H1 (cell line): ENCODE measurements around the gene NDST3. TPM values are rescaled to one million over a fixed set of nuclear protein-coding genes. Genes with fewer than 3 reads are reported as not detected.

Experiments
- CTCF ChIA-PET: fragments of 300-600 bp; sonication (Branson Sonifier 250); formaldehyde crosslinking; loops from one replicate; lab custom pipeline; 2021; ENCODE audit not compliant: partially characterized antibody; lab: Charles Lee
- POLR2A ChIA-PET: fragments of 300-600 bp; sonication (Branson Sonifier 250); formaldehyde crosslinking; loops from one replicate; lab custom pipeline; 2021; ENCODE audit warnings: inconsistent platforms; ENCODE audit not compliant: partially characterized antibody; lab: Charles Lee
- DNase-seq, 2 experiments: peaks; one replicate each; pipeline versions ENCODE4 v3.0.0 to v3.0.0-alpha.2; 2010 to 2022; ENCODE audit warnings: low spot score in 2 of 2, low read depth in 1 of 2, mixed read lengths in 1 of 2
- FAIRE-seq: peaks from 2 replicates; lab custom pipeline; 2011; peaks lifted over from hg19 to GRCh38; lab: Jason Lieb, UNC
- H2AFZ ChIP-seq: 2 replicates; pipeline ENCODE4 v1.8.1; 2012; ENCODE audit warnings: low read length, inconsistent platforms
- H2AK5ac ChIP-seq: 2 replicates; pipeline ENCODE4 v1.6.1; 2013; ENCODE audit warnings: low read depth, low read length
- H2BK120ac ChIP-seq: replicated peaks from 2 replicates; pipeline ENCODE3; 2013; ENCODE audit warnings: low read depth, low read length, inconsistent platforms
- H2BK12ac ChIP-seq: 2 replicates; pipeline ENCODE4 v1.6.1; 2013; ENCODE audit warnings: low read depth, low read length
- H2BK15ac ChIP-seq: 2 replicates; pipeline ENCODE4 v1.6.1; 2013; ENCODE audit warnings: low read length
- H2BK20ac ChIP-seq: 2 replicates; pipeline ENCODE4 v1.6.1; 2013; ENCODE audit warnings: low read length
- H2BK5ac ChIP-seq: 2 replicates; pipeline ENCODE4 v1.6.1; 2013; ENCODE audit warnings: low read depth, low read length
- H3K14ac ChIP-seq: 2 replicates; pipeline ENCODE4 v1.6.1; 2013; ENCODE audit warnings: inconsistent platforms; ENCODE audit not compliant: insufficient read length
- H3K18ac ChIP-seq: 2 replicates; pipeline ENCODE4 v1.6.1; 2013; ENCODE audit warnings: low read length; ENCODE audit errors: extremely low read depth
- H3K23ac ChIP-seq: 2 replicates; pipeline ENCODE4 v1.6.1; 2013; ENCODE audit warnings: inconsistent platforms; ENCODE audit not compliant: insufficient read length
- H3K23me2 ChIP-seq: 2 replicates; pipeline ENCODE4 v1.6.1; 2013; ENCODE audit warnings: low read depth, low read length
- H3K27ac ChIP-seq: 2 replicates; pipeline ENCODE4 v1.6.1; 2011; ENCODE audit warnings: low read depth, low read length, inconsistent platforms
- H3K27me3 ChIP-seq, 4 experiments: replicated peaks in 1 of 4; 1 replicate in 1 of 4; 2 replicates in 3 of 4; pipeline versions ENCODE4 v1.6.1 to v1.8.1; 2011 to 2013; ENCODE audit warnings: low read length in 3 of 4, mild to moderate bottlenecking in 3 of 4, inconsistent platforms in 2 of 4, mixed read lengths in 2 of 4, moderate library complexity in 1 of 4; ENCODE audit not compliant: control insufficient read depth in 3 of 4, insufficient read depth in 3 of 4; ENCODE audit errors: extremely low read depth in 1 of 4
- H3K36me3 ChIP-seq, 4 experiments: 2 replicates each; pipeline versions ENCODE4 v1.6.1 to v1.8.1; 2011 to 2013; ENCODE audit warnings: mild to moderate bottlenecking in 4 of 4, low read length in 3 of 4, moderate library complexity in 2 of 4, control low read depth in 1 of 4, inconsistent platforms in 1 of 4; ENCODE audit not compliant: insufficient read depth in 4 of 4, control insufficient read depth in 2 of 4
- H3K4ac ChIP-seq: replicated peaks from 2 replicates; pipeline ENCODE3; 2013; ENCODE audit warnings: low read length, low read depth, mixed read lengths, inconsistent platforms; ENCODE audit not compliant: insufficient read length
- H3K4me1 ChIP-seq, 4 experiments: replicated peaks in 1 of 4; 1 replicate in 1 of 4; 2 replicates in 3 of 4; pipeline versions ENCODE4 v1.6.1 to v1.8.1; 2011 to 2013; ENCODE audit warnings: low read length in 3 of 4, inconsistent platforms in 2 of 4, mixed read lengths in 1 of 4; ENCODE audit not compliant: insufficient read depth in 4 of 4, control insufficient read depth in 3 of 4
- H3K4me2 ChIP-seq, 2 experiments: 2 replicates each; pipeline versions ENCODE4 v1.6.1 to v1.8.1; 2011 to 2013; ENCODE audit warnings: low read depth in 2 of 2, low read length in 2 of 2, control low read depth in 1 of 2, inconsistent platforms in 1 of 2, mild to moderate bottlenecking in 1 of 2; ENCODE audit not compliant: insufficient read depth in 1 of 2
- H3K4me3 ChIP-seq, 4 experiments: fragments of 200-600, 300-600 bp in 1 of 4; sonication (generic), shearing (Covaris generic), sonication (Bioruptor Twin) in 1 of 4; 2 replicates each; pipeline versions ENCODE4 v1.5.1 to v1.8.1; 2011 to 2016; ENCODE audit warnings: low read length in 4 of 4, low read depth in 3 of 4, control low read depth in 2 of 4, inconsistent platforms in 2 of 4, mild to moderate bottlenecking in 2 of 4, mixed read lengths in 1 of 4, moderate library complexity in 1 of 4; ENCODE audit not compliant: insufficient read depth in 2 of 4; ENCODE audit errors: extremely low read depth in 1 of 4
- H3K56ac ChIP-seq: replicated peaks from 2 replicates; pipeline ENCODE3; 2013; ENCODE audit warnings: low read depth, mild to moderate bottlenecking, mixed read lengths, low read length, inconsistent platforms; ENCODE audit not compliant: insufficient read length
- H3K79me1 ChIP-seq: 2 replicates; pipeline ENCODE4 v1.6.1; 2013; ENCODE audit warnings: low read depth, low read length, control low read depth
- H3K79me2 ChIP-seq, 2 experiments: 2 replicates each; pipeline versions ENCODE4 v1.6.1 to v1.8.1; 2012 to 2013; ENCODE audit warnings: low read length in 2 of 2, mild to moderate bottlenecking in 2 of 2, inconsistent platforms in 1 of 2; ENCODE audit not compliant: insufficient read depth in 2 of 2, control insufficient read depth in 1 of 2
- H3K9ac ChIP-seq, 4 experiments: replicated peaks in 1 of 4; 1 replicate in 1 of 4; 2 replicates in 3 of 4; pipeline versions ENCODE4 v1.6.1 to v1.8.1; 2011 to 2013; ENCODE audit warnings: low read depth in 3 of 4, low read length in 3 of 4, control low read depth in 2 of 4, mild to moderate bottlenecking in 2 of 4, moderate library complexity in 2 of 4, inconsistent platforms in 1 of 4; ENCODE audit errors: extremely low read depth in 1 of 4
- H3K9me3 ChIP-seq, 2 experiments: 2 replicates each; pipeline versions ENCODE4 v1.6.1 to v1.8.1; 2012 to 2013; ENCODE audit warnings: mild to moderate bottlenecking in 2 of 2, moderate library complexity in 2 of 2, control low read depth in 1 of 2, inconsistent platforms in 1 of 2, low read depth in 1 of 2, low read length in 1 of 2, mixed read lengths in 1 of 2; ENCODE audit not compliant: insufficient read depth in 2 of 2
- H4K20me1 ChIP-seq, 2 experiments: replicated peaks in 1 of 2; 2 replicates each; pipeline versions ENCODE3 to v1.8.1; 2011 to 2013; ENCODE audit warnings: inconsistent platforms in 2 of 2, low read length in 2 of 2, mild to moderate bottlenecking in 1 of 2; ENCODE audit not compliant: insufficient read depth in 2 of 2, control insufficient read depth in 1 of 2
- H4K5ac ChIP-seq: 2 replicates; pipeline ENCODE4 v1.6.1; 2013; ENCODE audit warnings: low read length, low read depth, mixed read lengths, inconsistent platforms; ENCODE audit not compliant: insufficient read length
- H4K8ac ChIP-seq: 2 replicates; pipeline ENCODE4 v1.8.0; 2013; ENCODE audit warnings: mild to moderate bottlenecking, moderate library complexity, low read length, inconsistent platforms; ENCODE audit not compliant: insufficient read depth; ENCODE audit errors: extremely low read depth
- H4K91ac ChIP-seq: replicated peaks from 2 replicates; pipeline ENCODE3; 2013; ENCODE audit warnings: low read length, mixed read lengths, inconsistent platforms; ENCODE audit not compliant: insufficient read length
- FOSL1 ChIP-seq: IDR thresholded peaks from 2 replicates; pipeline ENCODE4 v1.6.1; 2011; ENCODE audit warnings: mild to moderate bottlenecking, low read depth, low read length, moderate library complexity; ENCODE audit not compliant: insufficient read depth
- POU5F1 ChIP-seq: IDR thresholded peaks from 2 replicates; pipeline ENCODE4 v1.6.1; 2011; ENCODE audit warnings: low read depth, mild to moderate bottlenecking, low read length, moderate library complexity
- WGBS, 2 experiments: shearing (Covaris generic) in 1 of 2; methylation state at CpG; one replicate each; pipeline versions ENCODE4 v1.1.6 to v1.1.7; 2013 to 2015; ENCODE audit warnings: low lambda C conversion rate in 2 of 2, mixed read lengths in 2 of 2, inconsistent platforms in 1 of 2, low coverage in 1 of 2, missing lambda C conversion rate in 1 of 2; ENCODE audit not compliant: insufficient replicate concordance in 2 of 2, insufficient coverage in 1 of 2, insufficient read length in 1 of 2; ENCODE audit errors: extremely low coverage in 1 of 2, missing lambda C conversion rate in 1 of 2; 5-methylcytosine and 5-hydroxymethylcytosine counted together
- polyA plus RNA-seq, 7 experiments: library from polyadenylated mRNA; depleted of rRNA in 3 of 7; stranded (reverse) in 5 of 7; unstranded in 2 of 7; fragments of >200 nt in 5 of 7; fragments of 200-250 nt in 2 of 7; gene quantifications; 1 replicate in 5 of 7; 2 replicates in 1 of 7; 4 replicates in 1 of 7; pipeline versions ENCODE4 v1.2.1 to v1.2.3, GENCODE V29; 2011 to 2013; ENCODE audit warnings: missing spikeins in 2 of 7, mixed read lengths in 2 of 7
- total RNA-seq: library from RNA; stranded (reverse); fragmentation: NEBNext Ultra II Directional; extraction: Animal tissue kit (Norgen Biotek cat#: 25700); gene quantifications from 2 replicates; pipeline ENCODE4 v1.2.1, GENCODE V29; 2021
- TF ChIP-seq, protein P1 (sequence below): IDR thresholded peaks from 2 replicates; pipeline ENCODE4 v1.6.1; 2012; ENCODE audit warnings: inconsistent platforms
- TF ChIP-seq, protein P2 (sequence below), 3 experiments: IDR thresholded peaks; 1 replicate in 2 of 3; 2 replicates in 1 of 3; pipeline versions ENCODE4 v1.5.1 to v1.6.1; 2011; ENCODE audit warnings: low read length in 3 of 3, mild to moderate bottlenecking in 3 of 3, inconsistent platforms in 2 of 3, low read depth in 1 of 3, moderate library complexity in 1 of 3; ENCODE audit not compliant: insufficient read depth in 1 of 3; ENCODE audit errors: control extremely low read depth in 1 of 3

NDST3 gene
- total and polyA plus RNA-seq, 2 of the 8 experiments (the other 6 are each of a cell fraction or from before 2014, with no cell fraction given): 0.35 to 0.60 TPM

DNA sequence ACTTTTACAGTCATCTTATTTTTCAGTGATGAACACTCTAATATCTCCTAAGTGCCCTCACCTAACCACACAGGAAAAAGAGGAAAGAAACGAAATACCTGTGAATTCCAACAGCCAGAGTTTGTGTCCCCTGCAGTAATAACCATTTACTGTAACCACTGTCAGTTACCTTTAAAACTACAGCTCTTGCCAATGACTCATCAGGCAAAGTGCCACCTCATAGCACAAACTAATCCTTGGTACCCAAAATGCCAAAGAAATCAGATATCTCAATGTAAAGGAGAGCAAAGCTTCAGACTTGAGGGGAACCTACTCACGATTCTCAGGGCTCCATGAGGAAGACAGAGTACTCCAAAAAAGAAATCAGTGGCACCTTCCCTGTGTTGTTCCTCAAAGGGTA is 146.5 kb downstream of the NDST3 start:
- no peak overlapping the region for H3K18ac ChIP-seq
- H3K23ac ChIP-seq: no peak overlapping the region
- DNase-seq: no peak
- no peak overlapping the region for H3K4ac ChIP-seq
- ChIA-PET CTCF (interaction anchor here (0.9 to 1.7 kb wide), 4 partner anchors 10 to 103 kb away, joined by 3 to 4 read pairs (median 4); no protein-coding TSS in a partner anchor), POLR2A (no interaction called here)
- H4K91ac ChIP-seq: no peak overlapping the region
- no peak overlapping the region for H3K14ac ChIP-seq
- no peak overlapping the region for H2AK5ac ChIP-seq
- H3K9ac ChIP-seq: no peak overlapping the region
- no peak overlapping the region for H2BK5ac ChIP-seq
- H4K8ac ChIP-seq: no peak overlapping the region
- H2BK20ac ChIP-seq: no peak overlapping the region
- WGBS, 2 experiments: 87% methylated on average over 2 of the region's 2 CpGs; no CpG with 5 or more reads in 1 of the 2 experiments
- no peak overlapping the region for H2AFZ ChIP-seq
- H3K23me2 ChIP-seq: no peaks in the 10 kb centered on the region
- no peak overlapping the region for H4K5ac ChIP-seq
- no peaks in the 10 kb centered on the region for H3K4me1 ChIP-seq
- H3K4me3 ChIP-seq: no peak overlapping the region
- TF ChIP-seq POU5F1: no peak
- no peak for TF ChIP-seq FOSL1
- TF ChIP-seq, protein P1, sequence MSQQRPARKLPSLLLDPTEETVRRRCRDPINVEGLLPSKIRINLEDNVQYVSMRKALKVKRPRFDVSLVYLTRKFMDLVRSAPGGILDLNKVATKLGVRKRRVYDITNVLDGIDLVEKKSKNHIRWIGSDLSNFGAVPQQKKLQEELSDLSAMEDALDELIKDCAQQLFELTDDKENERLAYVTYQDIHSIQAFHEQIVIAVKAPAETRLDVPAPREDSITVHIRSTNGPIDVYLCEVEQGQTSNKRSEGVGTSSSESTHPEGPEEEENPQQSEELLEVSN: no peak
- TF ChIP-seq, protein P2, sequence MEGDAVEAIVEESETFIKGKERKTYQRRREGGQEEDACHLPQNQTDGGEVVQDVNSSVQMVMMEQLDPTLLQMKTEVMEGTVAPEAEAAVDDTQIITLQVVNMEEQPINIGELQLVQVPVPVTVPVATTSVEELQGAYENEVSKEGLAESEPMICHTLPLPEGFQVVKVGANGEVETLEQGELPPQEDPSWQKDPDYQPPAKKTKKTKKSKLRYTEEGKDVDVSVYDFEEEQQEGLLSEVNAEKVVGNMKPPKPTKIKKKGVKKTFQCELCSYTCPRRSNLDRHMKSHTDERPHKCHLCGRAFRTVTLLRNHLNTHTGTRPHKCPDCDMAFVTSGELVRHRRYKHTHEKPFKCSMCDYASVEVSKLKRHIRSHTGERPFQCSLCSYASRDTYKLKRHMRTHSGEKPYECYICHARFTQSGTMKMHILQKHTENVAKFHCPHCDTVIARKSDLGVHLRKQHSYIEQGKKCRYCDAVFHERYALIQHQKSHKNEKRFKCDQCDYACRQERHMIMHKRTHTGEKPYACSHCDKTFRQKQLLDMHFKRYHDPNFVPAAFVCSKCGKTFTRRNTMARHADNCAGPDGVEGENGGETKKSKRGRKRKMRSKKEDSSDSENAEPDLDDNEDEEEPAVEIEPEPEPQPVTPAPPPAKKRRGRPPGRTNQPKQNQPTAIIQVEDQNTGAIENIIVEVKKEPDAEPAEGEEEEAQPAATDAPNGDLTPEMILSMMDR (IDR thresholded peaks at IDR 0.05; ENCODE audit: control extremely low read depth in 1 of 3, insufficient read depth in 1 of 3, low read depth in 1 of 3, low read length in 3 of 3): no peak
- TF ChIP-seq, all 59 proteins: peak for 0
- Histone ChIP-seq H2BK120ac (no peak overlapping the region), H2BK12ac (no peak overlapping the region), H3K27me3 (no peaks in the 10 kb centered on the region), H3K27ac (no peak overlapping the region), H3K79me2 (no peaks in the 10 kb centered on the region), H3K36me3 (no peaks in the 10 kb centered on the region), H3K56ac (no peak overlapping the region), H2BK15ac (no peak overlapping the region), H4K20me1 (no peaks in the 10 kb centered on the region), H3K9me3 (no peaks in the 10 kb centered on the region), H3K79me1 (no peaks in the 10 kb centered on the region), H3K4me2 (no peak overlapping the region)
- no peak for FAIRE-seq
